SK-N-MC (cell line): ENCODE data around the gene FOSL2.

ENCODE experiments used
- EZH2 ChIP-seq: fragments of 200-600 bp; sonication (generic); IDR thresholded peaks from one replicate; pipeline ENCODE4 v1.6.1; 2017; ENCODE audit warnings: antibody characterized with exemption
- POLR2AphosphoS5 ChIP-seq: IDR thresholded peaks from 2 replicates; pipeline ENCODE4 v1.6.1; 2012; ENCODE audit warnings: mild to moderate bottlenecking, low read depth, low read length, borderline replicate concordance

- TF ChIP-seq EZH2 (no peak), POLR2AphosphoS5 (no peak)
Measured at GRCh38 chr2:28423856-28424605, 31.4 kb downstream of the FOSL2 start.
